Measurements from ENCODE around the gene DLGAP4. TPM values are rescaled to one million over a fixed set of nuclear protein-coding genes. Genes with fewer than 3 reads are reported as not detected.

Gene DLGAP4
- total RNA-seq, 4 donors from 2014 or later = 38.6 to 193 (median 80.5) TPM

DNA sequence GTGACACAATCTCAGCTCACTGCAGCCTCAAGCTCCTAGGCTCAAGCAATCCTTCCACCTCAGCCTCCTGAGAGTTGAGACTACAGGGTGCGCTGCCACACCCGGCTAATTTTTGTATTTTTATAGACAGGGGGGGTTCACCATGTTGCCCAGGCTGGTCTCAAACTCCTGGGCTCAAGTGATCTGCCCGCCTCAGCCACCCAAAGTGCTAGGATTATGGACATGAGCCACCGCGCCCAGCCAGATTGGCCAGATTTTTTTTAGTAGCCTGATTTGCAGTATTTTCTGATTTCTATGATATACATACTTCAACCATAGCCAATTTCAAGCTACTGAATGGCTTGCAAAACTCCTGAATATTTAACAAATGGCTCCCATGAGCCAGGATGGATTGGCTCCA lies 21.4 kb upstream of the DLGAP4 start:
- TF ChIP-seq, protein P1, sequence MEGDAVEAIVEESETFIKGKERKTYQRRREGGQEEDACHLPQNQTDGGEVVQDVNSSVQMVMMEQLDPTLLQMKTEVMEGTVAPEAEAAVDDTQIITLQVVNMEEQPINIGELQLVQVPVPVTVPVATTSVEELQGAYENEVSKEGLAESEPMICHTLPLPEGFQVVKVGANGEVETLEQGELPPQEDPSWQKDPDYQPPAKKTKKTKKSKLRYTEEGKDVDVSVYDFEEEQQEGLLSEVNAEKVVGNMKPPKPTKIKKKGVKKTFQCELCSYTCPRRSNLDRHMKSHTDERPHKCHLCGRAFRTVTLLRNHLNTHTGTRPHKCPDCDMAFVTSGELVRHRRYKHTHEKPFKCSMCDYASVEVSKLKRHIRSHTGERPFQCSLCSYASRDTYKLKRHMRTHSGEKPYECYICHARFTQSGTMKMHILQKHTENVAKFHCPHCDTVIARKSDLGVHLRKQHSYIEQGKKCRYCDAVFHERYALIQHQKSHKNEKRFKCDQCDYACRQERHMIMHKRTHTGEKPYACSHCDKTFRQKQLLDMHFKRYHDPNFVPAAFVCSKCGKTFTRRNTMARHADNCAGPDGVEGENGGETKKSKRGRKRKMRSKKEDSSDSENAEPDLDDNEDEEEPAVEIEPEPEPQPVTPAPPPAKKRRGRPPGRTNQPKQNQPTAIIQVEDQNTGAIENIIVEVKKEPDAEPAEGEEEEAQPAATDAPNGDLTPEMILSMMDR (IDR thresholded peaks at IDR 0.05) = no peak
- no peak for TF ChIP-seq POLR2A (IDR thresholded peaks at IDR 0.05)
- Histone ChIP-seq H3K4me3 (no peak overlapping the region), H3K27me3 (no peaks in the 10 kb centered on the region), H3K4me1 (no peaks in the 10 kb centered on the region), H3K27ac (no peak overlapping the region), H3K36me3 (no peaks in the 10 kb centered on the region), H3K9me3 (no peaks in the 10 kb centered on the region)
- intact Hi-C loops (cut with DNase I; ENCODE audit: low total_unique reads) = no loop called here
- no peak for DNase-seq

- Histone ChIP-seq H3K9me3 (no peaks in the 10 kb centered on the region), H3K4me1 (no peaks in the 10 kb centered on the region), H3K27ac (no peak overlapping the region), H3K27me3 (no peaks in the 10 kb centered on the region), H3K4me3 (no peak overlapping the region), H3K36me3 (no peaks in the 10 kb centered on the region)
- intact Hi-C loops (cut with DNase I; ENCODE audit: low total_unique reads) = no loop called here
- TF ChIP-seq POLR2A (IDR thresholded peaks at IDR 0.05) = no peak
- TF ChIP-seq, protein P1 (IDR thresholded peaks at IDR 0.05) = no peak
- DNase-seq = no peak
Observed at GRCh38 chr20:36285746-36286447, 20.2 kb upstream of the DLGAP4 start.

DNA sequence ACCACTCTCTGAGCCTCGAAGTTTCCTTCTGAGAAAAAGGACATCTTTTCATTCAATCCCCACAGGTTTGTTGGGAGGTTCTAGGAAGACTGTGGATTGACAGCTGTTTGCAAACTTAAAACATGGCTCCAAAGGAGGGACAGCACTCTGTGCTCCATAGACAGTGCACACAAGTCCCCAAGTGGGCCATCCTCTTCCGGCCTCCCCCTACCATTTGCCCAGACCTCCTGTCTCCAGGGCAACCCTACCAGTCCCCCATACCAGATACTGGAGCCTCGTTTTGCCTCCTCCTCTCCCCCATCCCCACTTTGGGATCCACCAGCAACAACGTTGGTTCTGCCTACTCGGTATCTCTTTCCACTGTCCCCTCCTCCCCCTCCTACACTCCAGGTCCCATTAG lies 8.5 kb upstream of the DLGAP4 start:
- Histone ChIP-seq H3K27me3 (no peaks in the 10 kb centered on the region), H3K36me3 (no peaks in the 10 kb centered on the region), H3K4me3 (no peak overlapping the region), H3K4me1 (no peaks in the 10 kb centered on the region), H3K9me3 (no peaks in the 10 kb centered on the region), H3K27ac (no peak overlapping the region)
- TF ChIP-seq, protein P1 (IDR thresholded peaks at IDR 0.05) = no peak
- TF ChIP-seq POLR2A (IDR thresholded peaks at IDR 0.05) = no peak
- no peak for DNase-seq
- intact Hi-C loops (cut with DNase I; ENCODE audit: low total_unique reads) = no loop called here

GRCh38 chr20:36298061-36298460 lies 8.1 kb upstream of the DLGAP4 start:
- Histone ChIP-seq H3K4me3 (no peak overlapping the region), H3K27ac (no peak overlapping the region), H3K27me3 (no peaks in the 10 kb centered on the region), H3K9me3 (no peaks in the 10 kb centered on the region), H3K4me1 (no peaks in the 10 kb centered on the region), H3K36me3 (no peaks in the 10 kb centered on the region)
- intact Hi-C loops (cut with DNase I; ENCODE audit: low total_unique reads) = no loop called here
- TF ChIP-seq, protein P1 (IDR thresholded peaks at IDR 0.05) = no peak
- no peak for DNase-seq

DNA sequence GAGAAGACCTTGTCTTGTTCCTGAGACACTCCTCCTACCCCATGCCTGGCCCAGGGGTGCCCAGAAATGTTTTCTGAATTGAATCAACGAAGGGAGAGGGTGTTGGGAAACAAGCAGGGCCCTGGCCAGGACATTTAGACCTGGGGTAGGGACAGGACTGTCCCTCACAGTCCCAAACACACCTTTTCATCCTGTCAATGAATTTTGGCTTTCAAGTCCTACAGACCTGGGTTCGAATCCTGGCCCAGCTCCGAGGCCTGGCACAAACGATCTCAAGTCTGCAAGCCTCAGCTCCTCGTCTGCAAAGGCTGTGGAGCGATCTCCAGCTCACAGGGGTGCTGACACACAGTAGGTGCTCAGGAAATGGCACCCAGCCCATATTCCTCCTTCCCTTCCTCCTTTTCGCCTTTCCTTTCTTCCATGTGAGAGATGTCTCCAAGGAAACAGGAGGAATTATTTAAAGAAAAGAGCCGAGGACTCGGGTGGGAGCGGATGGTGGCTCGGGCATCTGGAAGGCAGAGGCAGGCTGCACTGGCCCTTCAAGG lies 7.3 kb upstream of the DLGAP4 start:
- H3K4me3 ChIP-seq = no peak overlapping the region

More for the DNA sequence above, 7.3 kb upstream of the DLGAP4 start:
- Histone ChIP-seq H3K27me3 (no peaks in the 10 kb centered on the region), H3K9me3 (no peaks in the 10 kb centered on the region), H3K36me3 (no peaks in the 10 kb centered on the region), H3K27ac (no peak overlapping the region), H3K4me1 (no peaks in the 10 kb centered on the region)
- intact Hi-C loops (cut with DNase I; ENCODE audit: low total_unique reads) = no loop called here
- DNase-seq = no peak
- TF ChIP-seq, protein P1 (IDR thresholded peaks at IDR 0.05) = no peak
- no peak for TF ChIP-seq POLR2A (IDR thresholded peaks at IDR 0.05)
